Inflammatory macrophage (primary cell): ENCODE measurements around the gene G6PC2.
A peak's percentile ranks its signal among the peaks of the same experiment; 100 is the strongest.
"Not testable (repeated sequence)": the region's sequence is repeated elsewhere in the genome, so short reads cannot be mapped to it uniquely, and the experiment has no call there.

Source experiments
- DNase-seq, 2 donors: peaks; one replicate each; pipeline ENCODE4 v3.0.0-alpha.2; 2020 to 2022
- total RNA-seq, 18 experiments: gene quantifications; one replicate each; lab custom pipeline; 2026; ENCODE audit warnings: mixed read lengths in 6 of 18, inconsistent platforms in 2 of 18; lab: John Stamatoyannopoulos, UW

G6PC2 gene
- total RNA-seq = 0 to 0.07 (median 0) reads per million in 18 experiments

GRCh38 chr2:168901003-168901402 is at the start of gene G6PC2:
Gene G6PC2 (plus strand): TSS chr2:168901291. CDS start chr2:168901332, 41 bp downstream.
- DNase-seq = no peak

GRCh38 chr2:168851674-168852320 is 49.3 kb upstream of the G6PC2 start:
- no peak for DNase-seq

GRCh38 chr2:168852481-168852880 is 48.6 kb upstream of the G6PC2 start:
- no peak for DNase-seq

GRCh38 chr2:168853471-168853870 is 47.6 kb upstream of the G6PC2 start:
- DNase-seq = no peak

- DNase-seq = no peak
These were observed 46.4 kb upstream of the G6PC2 start for GRCh38 chr2:168854651-168855050.

GRCh38 chr2:168855601-168856000 is 45.5 kb upstream of the G6PC2 start:
- no peak for DNase-seq

- DNase-seq = no peak
These were observed 42.9 kb upstream of the G6PC2 start for GRCh38 chr2:168858146-168858545.

GRCh38 chr2:168867164-168867563 is 33.9 kb upstream of the G6PC2 start:
- not testable (repeated sequence) for DNase-seq

- DNase-seq = not testable (repeated sequence)
These were observed 30.7 kb upstream of the G6PC2 start for GRCh38 chr2:168870369-168870768.

- DNase-seq = not testable (repeated sequence)
These were observed 30.3 kb upstream of the G6PC2 start for GRCh38 chr2:168870824-168871223.

- DNase-seq = no peak
These were observed 26.6 kb upstream of the G6PC2 start for GRCh38 chr2:168874368-168875054.

GRCh38 chr2:168882163-168882562 is 18.9 kb upstream of the G6PC2 start:
- not testable (repeated sequence) for DNase-seq

- no peak for DNase-seq
These were observed 16.1 kb upstream of the G6PC2 start for GRCh38 chr2:168884975-168885374.

GRCh38 chr2:168889635-168890005 is 11.5 kb upstream of the G6PC2 start:
- DNase-seq = no peak

- peak; percentile 89 to 94 for DNase-seq
These were observed 10.9 kb upstream of the G6PC2 start, which contains the start of gene SPC25 for GRCh38 chr2:168890006-168890782. Gene SPC25 (minus strand): TSS chr2:168890430. CDS start chr2:168889519, 911 bp downstream.

- DNase-seq = no peak
These were observed 8.8 kb upstream of the G6PC2 start for GRCh38 chr2:168892327-168892726.

GRCh38 chr2:168894101-168894500 is 7.0 kb upstream of the G6PC2 start:
- no peak for DNase-seq

- no peak for DNase-seq
These were observed 6.4 kb upstream of the G6PC2 start for GRCh38 chr2:168894720-168895119.

GRCh38 chr2:168895771-168896170 is 5.3 kb upstream of the G6PC2 start:
- DNase-seq = no peak

- peak; percentile 15 to 19 for DNase-seq
These were observed 4.3 kb upstream of the G6PC2 start for GRCh38 chr2:168896783-168897182.

- DNase-seq = no peak
These were observed 3.6 kb upstream of the G6PC2 start for GRCh38 chr2:168897449-168897848.

- no peak for DNase-seq
These were observed 2.8 kb downstream of the G6PC2 start for GRCh38 chr2:168903888-168904287.

GRCh38 chr2:168904358-168904757 is 3.3 kb downstream of the G6PC2 start:
- DNase-seq = no peak
